Activated CD4-positive, alpha-beta T cell treated with anti-CD3 and anti-CD28 coated beads, Interleukin-2, amount 50 U/mL, for 24 hours (primary cell): ENCODE results near the gene CHD5.

ENCODE experiments used
- DNase-seq, 2 donors: peaks; one replicate each; pipeline ENCODE4 v3.0.0-alpha.2; 2020; ENCODE audit warnings: low read depth in 1 of 2, low spot score in 1 of 2

The CHD5 gene

DNA sequence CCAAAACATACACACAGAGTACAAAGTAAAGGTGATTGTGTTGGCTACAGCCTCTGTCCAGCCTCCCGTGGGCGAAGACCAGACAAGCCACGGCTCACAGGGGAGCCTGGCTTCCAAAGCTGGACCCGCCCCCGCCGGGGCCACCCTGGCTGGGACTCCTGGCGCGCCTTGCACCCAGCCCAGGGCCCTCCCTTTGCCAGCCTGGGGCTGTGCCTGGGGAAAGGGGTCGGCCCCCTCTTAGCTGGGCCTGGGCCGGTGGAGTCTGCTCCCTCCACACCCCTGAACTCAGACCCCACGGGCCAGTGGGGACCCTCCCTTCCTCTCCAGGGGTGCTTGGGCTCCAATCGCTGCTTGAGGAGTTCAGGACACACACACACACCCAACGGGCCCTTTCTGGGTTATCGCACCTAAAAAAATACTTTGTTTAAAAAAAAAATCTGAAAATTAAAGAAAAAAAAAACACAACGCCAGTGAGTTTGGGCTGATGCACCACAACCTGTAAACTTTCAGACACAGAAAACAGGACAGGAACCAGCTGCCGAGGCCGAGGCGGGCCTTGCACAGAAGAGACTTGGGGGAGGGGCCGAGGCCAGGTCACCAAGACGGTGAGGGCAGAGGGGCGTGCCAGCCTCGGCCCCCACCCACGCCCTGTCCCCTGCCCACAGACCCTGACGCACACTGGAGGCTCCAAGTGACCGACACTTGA lies 78.1 kb downstream of the CHD5 start:
- no peak for DNase-seq

DNA sequence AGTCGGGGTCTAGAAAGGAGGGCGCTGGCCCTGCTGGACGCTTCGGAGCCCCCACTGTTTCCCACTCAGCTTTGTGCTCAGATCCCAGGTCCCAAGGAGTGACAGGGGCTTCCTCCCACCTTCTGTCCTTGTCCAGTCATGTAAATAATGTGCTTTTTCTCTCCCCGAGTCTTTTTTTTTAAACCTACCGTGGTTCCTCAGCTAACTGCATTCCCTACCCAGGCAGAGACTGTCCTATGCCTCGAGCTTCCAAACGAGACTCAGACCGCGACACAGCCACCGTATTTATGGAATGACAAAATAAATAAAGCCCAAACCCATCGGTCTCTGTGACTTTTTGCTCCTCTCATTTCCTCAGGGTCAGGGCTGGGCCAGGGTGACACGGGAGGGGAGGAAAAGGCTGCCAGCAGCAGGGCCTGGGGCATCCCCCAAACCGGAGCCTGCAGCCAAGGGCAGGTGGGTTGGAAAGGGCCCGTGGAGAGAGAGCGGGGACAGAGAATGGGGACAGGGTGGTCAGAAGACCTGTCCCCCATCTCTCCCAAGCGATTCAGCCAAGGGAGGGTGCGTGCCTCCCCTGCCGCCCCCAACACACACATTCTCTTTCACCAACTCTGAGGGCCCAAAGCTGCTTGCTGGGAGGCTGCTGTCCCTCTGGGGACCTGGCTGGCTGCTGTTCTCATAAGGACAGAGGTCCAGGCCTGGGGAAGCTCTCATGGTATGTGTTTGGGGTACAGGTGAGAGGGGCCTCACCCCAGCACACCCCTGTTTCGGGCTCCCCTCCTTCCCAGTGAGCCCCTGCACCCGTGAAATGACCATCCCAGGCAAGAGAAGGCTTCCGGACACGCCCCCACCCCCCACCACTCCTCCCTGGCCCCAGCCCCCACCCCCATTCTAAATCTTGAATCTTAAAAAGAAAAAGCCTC lies 79.0 kb downstream of the CHD5 start:
- no peak for DNase-seq

DNA sequence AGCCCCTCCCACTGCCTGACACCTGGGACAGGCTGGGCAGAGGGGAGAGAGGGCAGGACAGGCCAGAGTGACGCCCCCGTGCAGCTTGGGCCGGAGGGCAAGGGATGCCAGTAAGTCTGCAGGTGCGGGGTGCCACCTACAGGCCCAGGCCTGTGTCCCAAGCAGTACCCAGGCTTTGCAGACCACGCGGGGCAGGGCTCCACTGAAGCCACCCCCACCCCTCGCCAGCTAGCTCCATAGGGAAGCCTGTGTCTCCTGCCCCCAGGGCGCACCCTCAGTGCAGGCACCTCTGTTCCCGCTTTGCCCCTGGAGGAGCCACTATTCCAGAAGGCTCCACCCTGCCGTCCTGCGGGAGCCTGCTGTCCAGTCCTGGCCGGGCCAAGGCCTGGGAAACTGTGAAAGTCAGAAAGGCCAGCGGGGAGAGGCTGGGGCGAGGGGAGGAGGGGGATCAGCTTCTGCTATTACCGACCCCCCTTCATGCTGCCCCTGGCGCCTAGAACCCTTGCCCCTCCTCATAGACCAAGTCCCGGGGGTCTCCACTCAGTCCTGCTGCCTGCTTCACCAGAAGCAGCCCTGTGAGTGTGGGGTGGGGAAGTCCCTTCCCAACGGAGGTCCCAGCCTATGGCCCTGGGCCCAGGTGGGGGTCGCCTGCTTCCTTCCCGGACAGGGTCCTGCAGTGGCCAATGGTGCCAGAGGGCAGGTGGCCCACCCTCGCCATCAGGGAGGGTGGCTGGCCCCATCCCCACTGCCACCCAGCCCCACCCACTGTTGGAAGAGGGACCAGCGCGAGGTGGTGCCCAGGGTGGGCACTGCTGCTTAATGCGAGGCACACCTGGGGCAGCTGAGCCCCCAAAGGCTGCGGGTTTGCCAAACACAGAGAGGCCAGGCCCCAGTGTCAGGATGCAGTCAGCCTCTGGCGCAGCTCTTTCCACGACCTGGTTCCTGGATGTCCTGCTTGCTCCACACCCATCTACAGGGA lies 80.0 kb downstream of the CHD5 start:
- no peak for DNase-seq

DNA sequence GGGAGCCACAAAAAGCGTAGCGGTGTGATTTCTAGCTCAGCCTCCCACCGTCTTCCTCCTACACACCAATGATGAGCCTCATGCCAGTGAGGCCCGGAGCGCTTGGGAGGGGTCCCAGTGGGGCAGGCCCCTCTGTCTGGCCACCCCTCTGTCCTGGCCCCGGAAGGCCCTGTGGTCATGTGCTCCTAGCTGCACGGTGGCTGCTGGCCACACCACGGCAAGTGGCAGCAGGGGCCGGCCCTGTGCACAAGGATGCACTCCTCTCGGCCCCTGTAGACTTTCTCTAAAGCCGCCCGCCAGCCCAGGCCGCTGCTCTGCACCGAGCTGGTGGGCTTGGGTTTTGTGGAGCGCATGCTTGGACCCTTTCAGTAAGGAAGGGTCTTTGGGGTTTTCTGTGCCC lies 80.8 kb downstream of the CHD5 start:
- DNase-seq: no peak

DNA sequence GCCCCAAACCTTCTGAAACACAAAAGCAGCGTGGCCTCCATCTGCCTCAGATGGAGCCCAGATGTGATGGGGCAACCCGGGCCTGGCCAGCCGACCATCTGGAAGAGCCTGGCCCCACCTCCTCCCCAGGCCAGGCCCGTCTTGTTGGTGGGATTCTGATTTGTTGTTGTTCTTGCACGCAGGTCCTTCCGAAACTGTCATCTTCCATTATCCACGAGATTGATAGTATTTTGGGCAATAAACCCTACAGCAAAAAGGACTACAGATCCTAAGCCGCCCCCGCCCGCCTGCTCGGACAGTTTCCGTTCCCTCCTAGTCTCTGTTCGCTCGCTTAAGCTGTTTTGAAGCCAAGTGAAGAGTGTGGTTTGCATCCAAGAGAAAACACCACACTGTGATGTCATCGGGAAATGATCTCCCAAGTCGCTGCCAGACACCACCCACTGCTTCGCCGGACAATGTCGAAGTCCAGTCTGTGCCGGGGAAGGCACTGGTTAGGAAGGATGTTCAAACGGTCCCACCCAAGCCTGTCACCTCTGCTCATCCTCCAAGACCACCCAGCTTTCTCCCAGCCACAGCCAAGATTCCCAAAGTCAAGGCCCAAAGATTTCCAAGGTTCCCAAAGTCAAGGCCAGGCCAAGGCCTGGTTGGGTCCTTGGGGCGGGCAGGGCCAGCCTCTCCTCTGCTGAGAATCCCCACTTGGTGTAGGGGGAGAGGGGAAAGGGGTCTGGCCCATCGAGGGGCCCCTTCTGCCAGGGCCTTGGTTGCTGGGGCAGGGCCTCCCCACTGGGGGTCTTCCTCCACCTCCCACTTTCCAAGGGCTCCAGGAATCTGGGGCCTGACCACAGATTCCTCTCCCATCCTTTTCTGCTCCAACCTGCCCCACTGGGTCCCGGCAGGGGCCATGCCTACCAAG lies 81.6 kb downstream of the CHD5 start:
- no peak for DNase-seq

DNA sequence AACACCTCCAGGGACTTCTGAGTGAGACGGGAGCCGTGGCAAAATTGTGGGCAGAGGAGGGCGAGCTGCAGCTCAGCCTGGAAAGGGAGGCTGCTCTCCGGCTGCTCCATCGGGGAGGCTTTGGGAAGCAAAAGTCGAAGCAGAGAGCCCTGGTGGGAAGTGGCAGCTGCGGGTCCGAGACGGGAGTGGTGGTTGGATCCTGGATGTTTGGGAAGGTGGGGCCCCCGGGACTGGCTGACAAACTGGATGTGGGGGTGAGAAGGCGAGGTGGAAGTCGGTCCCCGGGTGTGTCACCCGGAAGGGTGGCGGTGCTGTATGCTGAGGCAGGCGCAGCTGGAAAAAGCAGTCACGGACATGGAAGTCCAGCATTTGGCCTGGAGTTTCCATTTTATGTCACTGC lies 82.3 kb downstream of the CHD5 start:
- DNase-seq: no peak

DNA sequence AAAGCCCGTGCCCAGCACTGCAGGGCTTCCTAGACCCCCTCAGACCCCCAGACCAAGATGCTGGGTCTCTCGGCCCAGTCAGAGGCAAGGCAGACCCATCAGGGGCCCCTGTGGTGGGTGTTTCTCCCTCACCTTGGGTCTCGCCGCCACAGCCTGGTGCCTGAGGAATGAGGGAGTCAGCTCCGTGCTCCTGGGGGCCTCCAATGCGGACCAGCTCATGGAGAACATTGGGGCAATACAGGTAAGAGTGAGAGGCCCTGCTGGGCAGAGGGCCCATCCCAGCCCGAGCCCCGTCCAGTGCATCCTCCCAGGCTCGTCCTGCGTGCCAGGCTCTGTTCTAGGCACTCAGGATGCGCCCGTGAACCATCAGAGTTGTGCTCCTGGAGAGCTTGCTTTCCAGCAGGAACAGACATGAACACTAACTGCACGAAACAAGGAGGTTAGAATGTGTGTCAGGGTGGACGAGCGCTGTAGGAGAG lies 83.0 kb downstream of the CHD5 start:
- no peak for DNase-seq

DNA sequence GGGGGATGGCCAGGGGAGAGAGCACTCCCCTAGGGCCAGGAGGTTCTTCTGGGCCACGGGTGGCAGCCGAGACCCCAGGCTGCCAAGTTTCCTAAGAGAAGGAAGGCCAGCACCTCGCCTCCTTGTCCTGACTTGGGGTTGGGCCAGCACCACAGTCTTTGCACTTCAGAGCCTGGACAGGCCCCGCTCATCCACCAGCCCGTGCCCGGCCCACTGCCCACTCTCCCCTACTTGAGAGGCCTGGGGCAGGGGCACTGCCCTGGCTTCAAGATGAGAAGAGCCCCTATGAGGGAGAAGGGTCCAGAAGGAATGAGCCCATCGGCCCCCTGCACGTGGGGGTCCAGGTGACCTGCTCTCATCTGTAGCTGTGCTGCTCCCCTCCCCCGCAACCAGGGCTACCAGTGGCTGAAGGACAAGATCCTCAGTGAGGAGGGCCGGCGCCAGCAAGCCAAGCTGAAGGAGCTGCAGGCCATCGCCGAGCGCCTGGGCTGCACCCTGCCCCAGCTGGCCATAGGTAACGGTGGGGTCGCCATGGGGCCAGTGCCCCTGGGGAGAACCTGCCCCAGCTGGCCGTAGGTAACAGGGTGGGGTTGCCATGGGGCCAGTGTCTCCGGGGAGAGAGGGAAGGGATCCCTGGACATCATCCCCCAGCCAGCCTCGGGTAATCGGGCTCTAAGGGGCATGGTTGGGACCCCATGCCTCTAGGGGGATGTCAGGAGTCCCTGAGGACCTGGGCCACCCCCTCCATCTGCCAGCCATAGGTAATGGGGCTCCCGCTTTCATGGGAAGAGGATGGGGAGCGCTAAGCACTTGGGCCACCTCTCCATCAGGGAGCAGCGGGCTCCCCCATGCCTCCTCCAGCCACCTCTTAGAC lies 83.6 kb downstream of the CHD5 start:
- no peak for DNase-seq

DNA sequence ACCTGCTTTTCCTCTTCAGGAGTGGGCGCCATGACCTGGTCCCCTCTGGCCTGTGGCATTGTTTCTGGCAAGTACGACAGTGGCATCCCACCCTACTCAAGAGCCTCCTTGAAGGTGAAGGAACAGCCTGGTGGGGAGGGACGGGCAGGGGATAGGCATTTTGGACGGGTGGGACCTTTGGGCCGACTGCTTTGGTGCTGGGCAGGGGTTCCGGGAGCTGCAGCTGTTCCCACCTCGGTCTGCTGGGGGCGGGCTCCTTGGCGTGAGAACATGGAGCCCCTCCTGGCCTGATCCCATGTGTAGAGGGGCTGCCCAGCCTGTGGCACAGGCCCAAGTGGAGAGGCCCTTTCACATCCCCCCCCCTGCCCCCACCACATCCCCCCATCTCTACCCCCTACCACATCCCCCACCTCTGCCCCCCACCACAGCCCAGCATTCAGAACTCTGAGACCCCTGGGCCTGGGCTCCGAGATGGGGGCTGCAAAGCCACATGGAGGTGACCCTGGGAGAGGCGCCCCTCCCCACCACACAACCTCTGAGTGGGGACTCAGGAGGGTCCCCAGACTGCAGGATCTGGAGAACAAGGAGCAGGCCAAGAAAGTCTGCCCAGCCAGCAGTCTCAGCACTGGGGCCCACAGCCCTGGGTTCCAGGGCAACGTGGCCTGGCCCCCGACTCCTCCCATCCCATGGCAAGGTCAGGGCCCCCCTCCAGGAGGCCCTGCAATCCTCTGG lies 84.4 kb downstream of the CHD5 start:
- DNase-seq: no peak

DNA sequence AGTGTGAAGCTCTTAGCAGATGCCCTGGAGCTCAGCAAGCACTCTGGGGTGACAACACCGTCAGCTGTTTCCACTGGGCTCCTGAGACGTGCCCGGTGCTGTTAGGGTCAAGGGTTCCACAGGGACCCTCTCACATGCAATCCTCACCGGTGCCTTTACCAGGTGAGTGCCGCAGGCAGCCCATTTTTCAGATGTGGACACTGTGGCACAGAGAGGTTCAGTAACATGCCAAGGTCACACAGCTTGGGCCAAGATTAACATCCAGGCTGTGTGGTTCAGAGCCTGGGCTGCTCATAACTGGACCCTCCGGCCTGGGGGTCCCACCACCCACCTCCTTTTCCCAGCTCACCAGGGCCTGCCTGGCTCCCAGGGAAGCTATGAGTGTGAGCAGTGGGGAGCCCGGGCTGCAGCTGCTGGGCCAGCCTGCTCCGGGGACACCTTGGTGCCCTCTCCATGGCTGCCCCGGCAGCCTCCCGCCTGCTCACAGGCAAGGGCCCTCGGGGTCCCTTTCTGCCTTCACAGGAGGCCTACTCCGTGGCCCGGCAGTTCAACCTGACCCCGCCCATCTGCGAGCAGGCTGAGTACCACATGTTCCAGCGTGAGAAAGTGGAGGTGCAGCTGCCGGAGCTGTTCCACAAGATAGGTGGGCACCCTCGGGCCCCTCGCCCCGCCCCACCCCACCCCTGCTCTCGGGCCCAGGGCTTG lies 85.2 kb downstream of the CHD5 start:
- no peak for DNase-seq

DNA sequence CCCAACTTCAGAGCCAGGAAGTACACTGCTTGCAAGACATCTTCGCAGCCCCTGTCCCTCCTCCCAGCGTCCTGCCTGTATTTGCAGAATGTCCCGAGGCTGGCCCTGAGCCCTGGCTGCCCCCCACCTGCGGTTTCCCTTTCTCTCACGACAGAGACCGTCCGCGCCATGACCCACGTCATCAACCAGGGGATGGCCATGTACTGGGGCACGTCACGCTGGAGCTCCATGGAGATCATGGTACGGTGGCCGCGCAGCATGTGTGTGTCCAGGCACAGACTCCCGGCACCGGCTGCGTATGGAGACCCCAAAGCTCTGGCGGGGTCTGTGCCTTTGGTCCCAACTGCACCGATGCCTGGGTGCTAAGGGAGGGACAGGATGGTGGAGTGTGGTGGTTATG lies 85.9 kb downstream of the CHD5 start:
- DNase-seq: no peak

DNA sequence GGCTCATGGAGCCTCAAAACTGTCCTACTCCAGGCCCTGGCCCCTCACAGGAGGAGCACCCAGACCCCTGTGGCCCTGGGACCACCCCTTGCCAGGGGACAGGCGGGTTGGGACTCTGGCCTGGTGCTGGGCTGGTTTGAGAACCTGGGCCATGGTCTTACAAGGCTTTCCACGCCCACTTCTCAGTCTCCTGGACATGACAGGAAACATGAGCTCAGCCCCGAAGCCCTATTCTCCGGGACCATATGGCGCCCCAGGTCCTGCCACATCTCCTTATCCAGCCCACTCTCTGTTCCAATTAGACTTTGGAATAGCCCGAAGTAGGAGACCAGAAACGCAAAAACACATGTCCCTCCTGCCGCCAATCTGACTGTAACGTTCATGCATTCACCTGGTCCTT lies 86.5 kb downstream of the CHD5 start:
- DNase-seq: no peak

DNA sequence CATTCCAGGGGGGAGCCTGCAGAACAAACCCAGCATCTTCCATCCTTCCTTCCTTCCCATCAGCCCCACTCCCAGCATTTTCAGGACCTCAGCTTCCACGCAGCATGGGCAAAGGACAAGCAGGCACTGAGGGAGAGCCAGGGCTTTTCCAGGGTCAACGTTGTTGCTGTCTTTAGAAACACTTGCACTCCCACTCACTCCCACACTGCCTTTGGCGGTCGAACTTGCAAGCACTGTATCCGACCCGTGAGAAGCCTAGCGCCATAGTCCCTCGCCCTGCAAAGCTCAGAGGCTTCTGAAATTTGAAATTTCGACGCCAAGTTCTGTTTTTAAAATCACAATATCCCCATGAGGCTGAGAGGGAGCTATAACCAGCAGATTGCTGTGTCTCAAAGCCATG lies 87.0 kb downstream of the CHD5 start:
- DNase-seq: no peak

DNA sequence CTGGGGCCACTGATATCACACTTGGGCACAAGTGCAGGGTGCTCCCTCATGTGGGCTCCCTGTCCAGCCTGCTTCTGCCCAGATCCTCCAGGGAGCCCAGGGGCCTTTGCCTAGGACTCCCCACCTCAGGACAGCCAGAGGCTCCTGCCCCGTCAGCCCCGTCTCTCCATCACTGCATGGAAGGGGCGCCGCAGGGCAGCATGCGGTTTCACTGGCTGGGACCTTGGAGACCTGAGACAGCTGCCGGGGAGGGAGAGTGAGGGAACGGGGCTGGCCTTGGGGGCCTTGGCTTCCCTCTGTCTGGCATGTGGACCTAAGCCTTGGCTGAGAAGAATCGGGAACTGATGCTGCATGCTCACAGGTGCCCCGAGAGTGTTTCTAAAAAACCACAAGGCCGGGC lies 87.9 kb downstream of the CHD5 start:
- no peak for DNase-seq

DNA sequence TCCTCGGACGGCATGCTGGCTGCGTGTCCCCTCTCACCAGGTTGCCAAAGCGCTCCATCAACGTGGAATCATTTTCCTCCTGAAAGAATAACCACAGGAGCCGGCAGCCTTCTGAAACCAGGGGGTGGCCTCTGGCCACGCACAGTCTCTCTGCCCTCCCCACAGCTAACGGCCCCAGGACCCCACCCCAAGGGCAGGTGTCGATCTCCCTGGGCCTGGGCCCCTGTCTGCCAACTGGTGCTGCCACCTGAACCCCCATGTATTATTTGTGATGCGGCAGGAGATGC lies 88.4 kb downstream of the CHD5 start:
- DNase-seq: no peak

DNA sequence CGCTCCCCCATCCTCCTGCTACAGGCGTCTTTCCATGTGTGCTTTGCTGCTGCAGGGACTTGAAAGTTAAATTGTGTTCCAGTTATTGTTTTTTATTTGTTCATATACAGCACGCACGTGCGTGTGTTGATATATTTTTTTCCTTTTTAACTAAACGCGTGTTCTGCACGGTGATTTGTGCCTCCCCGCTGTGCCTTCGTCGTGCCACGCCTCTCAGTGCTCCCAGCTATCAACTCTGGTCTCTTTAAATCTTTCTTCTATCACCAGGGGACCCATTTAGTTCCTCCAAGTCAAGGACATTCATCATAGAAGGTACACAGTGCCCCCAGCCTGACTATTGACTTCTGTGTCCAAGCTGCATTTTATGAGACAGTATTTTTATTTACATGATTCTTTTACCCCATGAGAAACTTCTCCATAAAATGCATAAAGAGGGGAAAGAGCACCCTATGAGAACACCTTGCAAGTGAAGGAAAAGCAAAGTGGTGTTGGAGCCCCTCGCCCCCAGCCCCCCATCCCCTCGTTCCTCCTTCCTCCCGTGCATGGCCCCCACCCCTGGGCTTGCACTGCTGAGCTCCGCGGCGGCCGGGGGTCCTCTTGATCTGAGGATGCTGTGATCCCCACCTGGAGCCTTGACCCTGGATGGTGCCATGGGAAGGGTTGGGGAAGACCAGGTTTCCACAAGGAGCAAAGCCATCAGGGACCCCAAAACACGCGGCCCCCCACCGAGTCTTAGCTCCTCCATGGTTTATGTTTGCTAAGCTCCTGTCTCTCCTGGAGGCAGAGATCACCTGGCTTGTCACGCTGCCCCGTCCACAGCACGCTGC lies 88.9 kb downstream of the CHD5 start:
- no peak for DNase-seq

DNA sequence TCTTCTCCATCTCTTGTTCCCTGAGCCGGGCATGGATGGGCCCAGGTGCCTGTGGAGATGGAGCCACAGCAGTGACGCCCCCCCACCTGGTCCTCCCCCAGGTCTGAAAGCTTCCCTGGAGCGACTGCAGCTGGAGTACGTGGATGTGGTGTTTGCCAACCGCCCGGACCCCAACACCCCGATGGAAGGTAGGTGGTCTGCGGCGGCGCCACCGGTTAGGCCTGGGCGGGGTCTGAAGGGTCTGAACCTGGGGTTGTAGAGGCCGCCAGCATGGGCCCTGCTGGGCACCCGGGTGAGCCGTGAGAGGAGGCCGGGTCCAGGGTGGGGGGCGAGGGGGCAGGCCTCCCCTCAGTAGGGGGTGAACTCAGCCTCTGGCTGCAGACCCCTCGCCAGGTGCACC lies 89.8 kb downstream of the CHD5 start:
- no peak for DNase-seq
